Iris pigment epithelial cell (primary cell): Measurements from ENCODE around the gene SRRM3.
"Not testable (repeated sequence)": the region's sequence is repeated elsewhere in the genome, so short reads cannot be mapped to it uniquely, and the experiment has no call there.

Experiments
- DNase-seq: peaks from one replicate; pipeline ENCODE4 v3.0.0-alpha.2; 2011; ENCODE audit warnings: low read depth

SRRM3 gene

DNA sequence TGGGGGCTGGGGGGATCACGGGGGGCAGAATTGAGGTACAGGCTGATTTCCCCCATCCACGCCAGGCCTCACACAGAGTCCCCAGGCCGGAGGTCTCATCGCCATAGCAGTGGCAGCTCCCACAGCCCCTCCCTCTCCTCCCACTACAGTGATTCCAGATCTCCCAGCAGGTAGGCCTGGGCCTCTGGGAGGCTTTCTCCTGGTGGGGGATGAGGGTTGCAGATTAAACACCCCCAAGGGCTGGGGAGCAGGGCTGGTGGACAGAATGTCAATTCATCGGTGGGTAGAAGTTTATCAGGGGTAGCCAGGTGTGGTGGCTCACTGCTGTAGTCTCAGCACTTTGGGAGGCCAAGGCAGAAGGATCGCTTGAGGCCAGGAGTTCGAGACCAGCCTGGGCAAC, 63.6 kb downstream of the SRRM3 start:
- no peak for DNase-seq

- DNase-seq = no peak
Measured at GRCh38 chr7:76267107-76267893, 65.6 kb downstream of the SRRM3 start.

- no peak for DNase-seq
Measured at GRCh38 chr7:76267894-76268183, 66.1 kb downstream of the SRRM3 start.

DNA sequence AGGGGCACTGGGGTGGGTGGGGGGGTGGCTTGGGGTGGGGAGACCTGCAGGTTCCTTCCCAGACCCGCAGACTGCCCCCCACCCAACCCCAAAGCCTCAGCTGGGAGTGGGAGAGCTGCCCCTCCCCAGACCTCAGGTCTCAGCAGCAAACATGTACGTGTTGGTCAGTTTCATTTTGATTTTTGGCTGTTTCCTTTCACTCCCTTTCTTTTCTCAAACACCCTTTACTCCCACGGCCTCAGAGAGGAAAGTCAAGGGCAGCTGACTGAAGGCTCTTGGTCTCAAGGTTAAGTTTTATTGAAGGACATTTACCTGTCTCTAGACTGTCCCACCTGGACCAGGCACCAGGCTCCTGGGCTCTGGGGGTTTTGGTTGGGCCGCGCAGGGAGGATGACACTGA, 66.7 kb downstream of the SRRM3 start:
- no peak for DNase-seq

GRCh38 chr7:76269895-76270294, 68.2 kb downstream of the SRRM3 start:
- no peak for DNase-seq

- not testable (repeated sequence) for DNase-seq
Measured at GRCh38 chr7:76271384-76271783, 69.7 kb downstream of the SRRM3 start.

- DNase-seq = no peak
Measured at GRCh38 chr7:76272142-76272541, 70.4 kb downstream of the SRRM3 start.

DNA sequence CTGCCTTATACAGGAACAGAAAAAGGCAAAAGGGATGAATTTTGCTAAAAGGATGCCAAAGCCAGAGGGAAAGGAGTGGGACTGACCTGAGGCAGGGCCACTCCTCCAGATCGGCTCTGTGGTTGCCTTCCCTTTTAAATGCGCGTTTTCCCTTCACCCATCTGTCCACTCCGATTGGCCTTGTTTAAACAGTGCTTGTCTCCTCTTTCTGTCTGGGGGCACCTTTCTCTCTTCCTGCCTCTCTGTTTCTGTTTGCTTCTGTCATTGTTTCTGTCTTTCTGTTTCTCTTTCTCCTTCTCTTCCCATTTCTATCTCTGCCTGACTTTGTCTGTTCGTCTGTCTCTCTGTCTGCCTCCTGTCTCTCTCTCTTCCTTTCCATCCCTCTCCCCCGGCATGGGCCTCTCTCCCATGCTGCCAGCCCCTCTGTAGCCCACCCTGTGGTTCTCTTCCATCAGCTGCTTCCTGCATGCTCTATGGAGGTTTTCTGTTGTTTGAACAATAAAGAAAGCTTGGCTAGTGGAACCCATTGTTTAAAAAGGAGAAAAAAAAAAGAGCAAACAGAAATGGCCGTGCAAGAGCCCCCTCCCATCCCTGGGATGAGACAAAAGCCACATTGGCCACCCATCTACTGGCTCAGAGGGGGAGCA, 71.3 kb downstream of the SRRM3 start:
- no peak for DNase-seq

DNA sequence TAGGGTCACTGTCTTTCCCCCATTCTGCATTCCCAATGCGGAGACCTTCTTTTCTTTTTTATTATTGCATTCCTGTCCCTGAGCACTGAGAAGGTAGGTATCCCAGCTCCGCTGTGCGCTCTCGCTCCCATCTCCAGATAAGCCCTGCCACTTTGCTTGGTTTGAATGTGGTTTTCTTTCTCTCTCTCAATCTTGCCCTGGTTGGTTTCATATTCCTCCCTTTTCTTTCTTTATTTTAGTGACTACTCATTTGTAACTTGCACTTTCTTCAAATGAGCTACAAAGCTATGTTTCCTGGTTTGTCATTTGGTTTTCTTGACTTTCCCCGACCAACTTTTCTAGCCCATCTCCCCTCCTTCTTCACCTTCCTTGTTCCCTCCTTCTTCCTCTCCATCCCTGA, 71.8 kb downstream of the SRRM3 start:
- DNase-seq = no peak

DNA sequence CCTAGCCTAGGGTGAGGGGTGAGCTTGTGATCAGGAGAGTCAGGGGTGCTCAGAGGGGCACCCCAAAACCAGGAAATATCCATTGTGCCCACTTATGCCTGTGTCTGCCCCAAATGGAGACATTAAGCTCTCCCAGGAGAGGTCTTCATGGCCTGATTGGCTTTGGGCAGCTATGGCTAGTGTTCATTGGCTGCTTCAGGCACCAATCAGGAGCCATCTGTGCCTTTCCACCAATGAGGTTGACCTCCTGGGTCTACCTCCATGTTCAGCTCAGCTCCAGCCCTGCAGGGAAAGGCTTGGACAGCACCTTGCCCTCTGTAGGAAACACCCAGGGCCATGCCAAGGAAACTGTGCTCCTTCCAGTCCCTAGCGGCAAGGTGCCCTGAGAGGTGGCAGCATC, 76.8 kb downstream of the SRRM3 start:
- DNase-seq = no peak

- DNase-seq = no peak
Measured at GRCh38 chr7:76280408-76280807, 78.7 kb downstream of the SRRM3 start.

DNA sequence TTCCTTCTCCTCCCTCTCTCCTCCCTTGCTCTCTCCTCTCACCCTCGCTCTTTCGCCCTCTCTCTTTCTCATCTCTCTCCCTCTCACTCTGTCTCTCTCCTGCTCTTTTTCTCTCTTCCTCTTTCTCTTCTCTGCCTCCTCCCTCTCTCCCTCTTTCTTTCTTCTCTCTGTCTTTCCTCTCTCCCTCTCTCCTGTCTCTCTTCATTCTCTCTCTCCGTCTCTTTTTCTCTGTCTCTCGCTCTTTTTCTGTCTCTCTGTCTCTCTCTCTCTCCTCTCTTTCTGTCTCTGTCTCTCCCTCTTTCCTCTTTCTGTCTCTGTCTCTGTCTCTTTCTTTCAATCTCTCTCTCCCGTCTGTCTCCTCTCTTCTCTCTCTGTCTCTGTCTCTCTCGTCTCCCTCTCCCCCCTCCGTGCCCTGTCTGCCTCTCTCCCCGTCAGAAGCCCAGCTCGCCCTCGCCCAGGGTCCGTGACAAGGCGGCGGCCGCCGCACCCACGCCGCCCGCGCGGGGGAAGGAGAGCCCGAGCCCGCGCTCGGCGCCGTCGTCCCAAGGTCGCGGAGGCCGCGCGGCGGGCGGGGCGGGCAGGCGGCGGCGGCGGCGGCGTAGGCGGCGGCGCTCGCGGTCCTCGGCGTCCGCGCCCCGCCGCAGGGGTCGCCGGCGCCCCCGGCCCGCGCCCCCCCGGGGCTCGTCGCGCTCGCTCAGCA, 79.5 kb downstream of the SRRM3 start:
- no peak for DNase-seq

DNA sequence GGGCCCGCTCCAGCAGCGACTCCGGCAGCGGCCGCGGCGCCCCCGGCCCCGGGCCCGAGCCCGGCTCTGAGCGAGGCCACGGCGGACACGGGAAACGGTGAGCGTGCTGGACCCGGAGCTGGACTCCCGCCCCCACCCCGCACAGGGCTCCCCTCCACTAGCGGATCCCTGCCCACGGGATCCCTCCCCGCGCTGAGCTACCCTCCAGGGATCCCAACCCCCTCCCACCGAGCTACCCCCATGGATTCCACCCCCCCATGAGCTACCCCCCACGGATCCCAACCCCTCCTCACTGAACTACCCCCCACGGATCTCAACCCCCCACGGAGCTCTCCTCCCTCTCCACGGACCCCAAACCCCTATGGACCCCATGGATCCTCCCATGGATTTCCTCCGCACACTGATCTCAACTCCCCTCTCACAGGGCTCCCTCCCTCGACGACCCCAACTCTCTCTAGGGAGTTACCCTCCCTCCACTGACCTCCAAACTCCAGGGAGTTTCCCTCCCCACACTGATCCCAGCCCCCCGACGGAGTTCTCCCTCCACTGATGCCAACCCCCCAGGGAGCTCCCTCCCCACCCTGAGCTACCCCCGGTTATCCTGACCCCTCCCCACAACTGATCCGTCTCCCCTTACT, 80.1 kb downstream of the SRRM3 start:
- DNase-seq = no peak

DNA sequence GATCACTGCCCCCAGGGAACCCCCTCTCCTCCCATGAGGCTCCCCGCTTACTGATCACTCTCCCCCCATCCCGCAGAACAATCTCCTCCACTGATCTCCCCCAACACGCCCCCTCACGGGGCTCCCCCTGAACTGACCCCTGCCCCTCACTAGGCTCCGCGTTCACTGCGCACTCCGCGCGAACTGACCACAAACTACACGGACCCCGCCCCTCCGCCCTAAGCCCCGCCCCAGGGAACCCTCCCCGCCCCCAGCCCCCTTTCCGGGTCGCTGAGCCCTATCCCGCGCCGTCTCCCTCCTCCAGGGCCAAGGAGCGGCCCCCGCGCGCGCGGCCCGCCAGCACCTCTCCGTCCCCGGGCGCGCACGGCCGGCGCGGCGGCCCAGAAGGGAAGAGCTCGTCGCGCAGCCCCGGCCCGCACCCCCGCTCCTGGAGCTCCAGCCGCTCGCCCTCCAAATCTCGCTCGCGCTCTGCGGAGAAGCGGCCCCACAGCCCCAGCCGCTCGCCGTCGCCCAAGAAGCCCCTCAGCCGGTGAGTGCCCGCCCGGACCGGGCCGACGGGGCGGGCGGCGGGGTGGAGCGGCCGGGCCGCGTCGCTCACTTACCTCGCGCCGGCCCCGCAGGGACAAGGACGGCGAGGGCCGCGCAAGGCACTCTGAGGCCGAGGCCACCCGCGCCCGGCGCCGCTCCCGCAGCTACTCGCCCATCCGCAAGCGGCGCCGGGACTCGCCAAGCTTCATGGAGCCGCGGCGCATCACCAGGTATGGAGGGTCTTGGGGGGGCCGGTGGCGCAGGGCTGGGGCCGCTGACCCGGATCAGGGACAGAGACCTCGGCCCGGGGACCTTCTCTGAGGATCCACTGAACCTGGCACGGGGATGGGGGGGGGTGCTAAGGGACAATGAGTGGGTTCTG, 80.9 kb downstream of the SRRM3 start:
- DNase-seq = no peak

- no peak for DNase-seq
Measured at GRCh38 chr7:76283254-76284159, 81.8 kb downstream of the SRRM3 start.

GRCh38 chr7:76285604-76286374, 84.1 kb downstream of the SRRM3 start:
- no peak for DNase-seq

- no peak for DNase-seq
Measured at GRCh38 chr7:76286842-76287403, 85.2 kb downstream of the SRRM3 start.

GRCh38 chr7:76290847-76291350, 89.2 kb downstream of the SRRM3 start:
- DNase-seq = not testable (repeated sequence)
